ENCODE results near the gene FOXN1. TPM values are rescaled to one million over a fixed set of nuclear protein-coding genes. Genes with fewer than 3 reads are reported as not detected.

The FOXN1 gene
- total RNA-seq, 5 donors from 2014 or later (not counting 1 experiment from before 2014, with no cell fraction given): not detected

DNA sequence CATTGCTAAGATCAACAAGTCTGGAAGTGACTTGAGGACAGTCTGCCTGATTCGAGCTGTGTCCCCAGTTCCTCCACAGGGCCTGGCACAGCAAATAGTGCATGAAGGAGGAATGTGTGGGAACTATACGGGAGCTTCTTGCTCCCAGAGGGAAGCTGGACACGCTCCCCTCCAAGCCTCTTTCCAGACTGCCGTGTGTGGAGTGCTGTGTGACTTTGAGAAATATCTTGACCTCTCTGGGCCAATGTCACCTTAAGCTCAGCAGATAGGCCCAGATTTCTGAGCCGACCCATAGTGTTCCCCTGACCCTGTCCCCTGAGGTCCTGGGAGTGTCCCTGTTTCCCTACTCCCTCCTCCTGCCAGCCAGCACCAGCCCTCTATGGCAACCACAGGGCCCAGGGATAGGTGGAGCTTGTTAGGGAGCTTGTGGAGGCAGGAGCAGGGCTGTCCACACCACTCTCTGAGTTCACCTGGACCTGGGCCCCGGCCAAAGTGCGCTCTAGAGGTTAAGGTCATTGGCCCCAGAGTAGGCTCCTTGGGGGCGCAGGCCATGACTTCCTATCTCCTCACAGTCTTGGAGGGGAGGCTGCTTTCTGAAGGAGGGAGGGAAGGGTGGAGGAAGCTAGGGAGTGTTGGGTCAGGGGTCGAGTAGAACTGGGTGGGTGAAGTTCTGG is 6.3 kb upstream of the FOXN1 start:
- CTCF ChIA-PET: no interaction called here
- Mint-ChIP-seq H3K36me3 (no peaks in the 10 kb centered on the region), H3K4me3 (no peak overlapping the region), H3K27me3 (peaks cover 1% of the 10 kb centered on the region in 2 donors), H3K9me3 (no peaks in the 10 kb centered on the region), H3K27ac (no peak overlapping the region), H3K4me1 (no peaks in the 10 kb centered on the region)
- POLR2A ChIA-PET: no interaction called here
- peaks cover 2 to 13% of the 10 kb centered on the region in 2 experiments for H3K27me3 ChIP-seq (replicated peaks in 1 of 2; ENCODE audit: control insufficient read depth in 2 of 2, extremely low read depth in 1 of 2, insufficient read depth in 2 of 2, low read length in 1 of 2)
- H3K27ac ChIP-seq (ENCODE audit: low read length): no peak overlapping the region
- 93% methylated on average over 7 of the region's 9 CpGs for WGBS (ENCODE audit: insufficient coverage)
- no peak overlapping the region for H3K4me3 ChIP-seq (ENCODE audit: control insufficient read depth in 1 of 2, extremely low read depth in 1 of 2, low read length in 1 of 2)
- no peaks in the 10 kb centered on the region for H3K4me1 ChIP-seq (ENCODE audit: control insufficient read depth in 1 of 2, extremely low read depth in 1 of 2, insufficient read depth in 2 of 2, low read length in 2 of 2)
- H3K9me3 ChIP-seq: no peaks in the 10 kb centered on the region
- no peaks in the 10 kb centered on the region for H3K36me3 ChIP-seq (ENCODE audit: control insufficient read depth in 2 of 2, extremely low read depth in 1 of 2, insufficient read depth in 1 of 2, low read length in 1 of 2)
- DNase-seq (no peak), ATAC-seq (replicated peaks in 1 of 4) (no peak)

DNA sequence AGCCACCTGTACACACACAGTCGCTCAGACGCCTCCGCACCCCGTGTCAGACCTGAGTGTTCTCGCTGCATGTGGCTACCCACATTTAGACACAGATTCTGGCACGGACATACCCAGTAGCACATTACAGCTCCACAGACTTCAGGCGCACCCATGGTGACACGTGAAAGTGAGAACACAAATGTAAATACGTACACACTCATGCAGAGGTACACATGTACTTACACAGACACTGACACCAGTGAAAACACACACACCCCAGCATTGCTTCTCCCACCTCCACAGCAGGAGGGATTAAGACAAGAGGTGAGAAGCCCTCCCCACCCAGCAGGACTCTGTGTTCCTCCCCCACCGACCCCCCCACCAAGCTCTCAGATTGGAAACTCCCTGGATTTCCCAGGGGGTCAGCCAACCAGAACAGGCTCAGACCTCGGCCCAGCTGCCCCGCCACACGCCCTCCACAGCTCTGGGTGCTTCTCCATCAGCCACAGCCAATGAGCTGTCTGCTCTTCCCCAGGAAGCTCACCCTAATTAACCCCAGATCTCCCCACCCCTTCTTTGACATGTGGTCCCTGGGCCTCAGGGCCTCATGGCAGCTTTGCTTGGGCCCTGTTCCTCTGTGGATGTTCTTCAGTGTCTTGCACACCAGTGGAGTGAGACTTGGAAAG is 5.3 kb upstream of the FOXN1 start:
- H3K27ac Mint-ChIP-seq: no peak overlapping the region

DNA sequence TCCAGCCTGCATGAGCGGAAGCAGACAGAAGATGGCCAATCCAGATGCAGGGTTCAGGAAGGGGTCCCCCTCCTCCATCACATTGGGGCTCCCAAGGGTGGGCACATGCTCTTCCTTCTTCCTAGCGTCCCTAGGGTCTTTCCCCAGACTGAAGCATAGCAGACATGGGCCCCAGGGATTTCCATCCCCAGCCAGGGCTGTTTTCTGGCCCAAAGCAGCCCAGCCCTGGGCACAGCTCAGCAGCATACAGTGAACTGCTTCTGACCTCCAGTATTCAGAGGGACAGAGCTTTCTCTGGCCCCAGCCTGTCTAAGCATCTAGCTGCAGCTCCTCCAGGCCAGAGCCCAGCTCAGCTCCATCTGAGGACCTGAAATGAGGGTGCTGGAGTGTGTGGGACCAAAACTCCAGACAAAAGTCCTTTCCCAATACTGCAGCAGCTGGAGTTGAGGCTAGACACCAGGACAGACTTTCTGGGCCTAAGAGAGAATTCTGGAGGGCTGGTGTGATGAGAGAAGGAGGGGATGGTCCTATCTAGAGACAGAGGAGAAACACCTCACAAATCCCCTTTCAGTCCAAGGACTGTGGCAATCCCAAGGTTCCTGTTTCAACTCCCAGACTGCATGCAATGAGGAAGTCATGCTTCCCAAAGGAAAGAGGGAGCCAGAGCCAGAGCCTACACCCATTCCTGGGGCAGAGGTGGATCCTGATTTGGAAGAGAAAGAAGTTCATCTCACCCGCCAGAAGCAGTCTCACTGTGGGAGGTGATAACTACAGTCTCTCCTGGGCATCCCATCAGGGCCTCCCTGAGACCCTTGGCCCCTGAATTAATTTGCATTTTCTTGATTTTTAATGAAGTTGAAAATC is 4.5 kb upstream of the FOXN1 start:
- Histone ChIP-seq H3K4me1 (ENCODE audit: control insufficient read depth in 1 of 2, extremely low read depth in 1 of 2, insufficient read depth in 2 of 2, low read length in 2 of 2) (no peaks in the 10 kb centered on the region), H3K4me3 (ENCODE audit: control insufficient read depth in 1 of 2, extremely low read depth in 1 of 2, low read length in 1 of 2) (no peak overlapping the region), H3K27ac (ENCODE audit: low read length) (no peak overlapping the region), H3K36me3 (ENCODE audit: control insufficient read depth in 2 of 2, extremely low read depth in 1 of 2, insufficient read depth in 1 of 2, low read length in 1 of 2) (no peaks in the 10 kb centered on the region), H3K9me3 (no peaks in the 10 kb centered on the region), H3K27me3 (replicated peaks in 1 of 2; ENCODE audit: control insufficient read depth in 2 of 2, extremely low read depth in 1 of 2, insufficient read depth in 2 of 2, low read length in 1 of 2) (peaks cover 2 to 14% of the 10 kb centered on the region in 2 experiments)
- 57% methylated on average over 3 of the region's 3 CpGs for WGBS (ENCODE audit: insufficient coverage)
- H3K27me3 Mint-ChIP-seq: peaks cover 5 to 11% of the 10 kb centered on the region in 2 donors
- H3K27ac Mint-ChIP-seq: no peak overlapping the region
- POLR2A ChIA-PET: no interaction called here
- CTCF ChIA-PET: interaction anchor here in 1 of 2 donors (0.6 kb wide), 1 partner anchor 108 kb away, joined by 5 read pairs; no protein-coding TSS in a partner anchor
- DNase-seq (no peak), ATAC-seq (replicated peaks in 1 of 4) (no peak)
- H3K4me3 Mint-ChIP-seq: no peak overlapping the region
- H3K4me1 Mint-ChIP-seq: no peaks in the 10 kb centered on the region
- H3K9me3 Mint-ChIP-seq: no peaks in the 10 kb centered on the region
- no peaks in the 10 kb centered on the region for H3K36me3 Mint-ChIP-seq

More for the DNA sequence above, 5.3 kb upstream of the FOXN1 start:
- Histone ChIP-seq H3K36me3 (ENCODE audit: control insufficient read depth in 2 of 2, extremely low read depth in 1 of 2, insufficient read depth in 1 of 2, low read length in 1 of 2) (no peaks in the 10 kb centered on the region), H3K4me1 (ENCODE audit: control insufficient read depth in 1 of 2, extremely low read depth in 1 of 2, insufficient read depth in 2 of 2, low read length in 2 of 2) (no peaks in the 10 kb centered on the region), H3K27ac (ENCODE audit: low read length) (no peak overlapping the region), H3K27me3 (replicated peaks in 1 of 2; ENCODE audit: control insufficient read depth in 2 of 2, extremely low read depth in 1 of 2, insufficient read depth in 2 of 2, low read length in 1 of 2) (peaks cover 2 to 13% of the 10 kb centered on the region in 2 experiments), H3K9me3 (no peaks in the 10 kb centered on the region), H3K4me3 (ENCODE audit: control insufficient read depth in 1 of 2, extremely low read depth in 1 of 2, low read length in 1 of 2) (no peak overlapping the region)
- H3K9me3 Mint-ChIP-seq: no peaks in the 10 kb centered on the region
- no peaks in the 10 kb centered on the region for H3K4me1 Mint-ChIP-seq
- WGBS (ENCODE audit: insufficient coverage): 65% methylated on average over 13 of the region's 13 CpGs
- DNase-seq (no peak), ATAC-seq (replicated peaks in 1 of 4) (no peak)
- ChIA-PET CTCF (interaction anchor here in 1 of 2 donors (0.6 kb wide), 1 partner anchor 41 kb away, joined by 4 read pairs; no protein-coding TSS in a partner anchor), POLR2A (no interaction called here)
- H3K27me3 Mint-ChIP-seq: peaks cover 5 to 9% of the 10 kb centered on the region in 2 donors
- no peaks in the 10 kb centered on the region for H3K36me3 Mint-ChIP-seq
- H3K4me3 Mint-ChIP-seq: no peak overlapping the region

DNA sequence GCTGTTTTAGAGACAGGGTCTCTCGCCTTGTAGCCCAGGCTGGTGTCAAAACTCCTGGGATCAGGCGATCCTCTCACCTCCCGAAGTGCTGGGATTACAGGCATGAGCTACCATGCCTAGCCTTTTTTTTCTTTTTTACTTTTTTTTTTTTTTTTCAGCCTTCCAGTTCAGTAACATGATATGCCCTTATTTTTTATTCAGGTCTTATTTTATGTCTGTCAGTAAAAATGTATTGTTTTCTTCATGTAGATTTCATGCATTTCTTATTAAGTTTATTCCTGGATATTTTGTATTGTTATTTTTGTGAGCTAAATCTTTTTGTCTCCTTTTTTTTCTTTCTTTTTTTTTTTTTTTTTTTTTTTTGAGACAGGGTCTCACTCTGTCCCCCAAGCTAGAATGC is 2.7 kb upstream of the FOXN1 start:
- Histone ChIP-seq H3K27me3 (replicated peaks in 1 of 2; ENCODE audit: control insufficient read depth in 2 of 2, extremely low read depth in 1 of 2, insufficient read depth in 2 of 2, low read length in 1 of 2) (peaks cover 2 to 31% of the 10 kb centered on the region in 2 experiments), H3K27ac (ENCODE audit: low read length) (no peak overlapping the region), H3K4me3 (ENCODE audit: control insufficient read depth in 1 of 2, extremely low read depth in 1 of 2, low read length in 1 of 2) (no peak overlapping the region), H3K9me3 (no peaks in the 10 kb centered on the region), H3K36me3 (ENCODE audit: control insufficient read depth in 2 of 2, extremely low read depth in 1 of 2, insufficient read depth in 1 of 2, low read length in 1 of 2) (no peaks in the 10 kb centered on the region), H3K4me1 (ENCODE audit: control insufficient read depth in 1 of 2, extremely low read depth in 1 of 2, insufficient read depth in 2 of 2, low read length in 2 of 2) (no peaks in the 10 kb centered on the region)
- DNase-seq (no peak), ATAC-seq (replicated peaks in 1 of 4) (no peak)
- Mint-ChIP-seq H3K27ac (no peak overlapping the region), H3K9me3 (no peaks in the 10 kb centered on the region), H3K27me3 (peaks cover 9 to 18% of the 10 kb centered on the region in 2 donors), H3K4me3 (no peak overlapping the region), H3K36me3 (no peaks in the 10 kb centered on the region), H3K4me1 (no peaks in the 10 kb centered on the region)
- ChIA-PET CTCF (interaction anchor here in 1 of 2 donors (0.6 kb wide), 1 partner anchor 132 kb away, joined by 4 read pairs; no protein-coding TSS in a partner anchor), POLR2A (no interaction called here)
- WGBS (ENCODE audit: insufficient coverage): no CpG with 5 or more reads among the region's 3 CpGs

DNA sequence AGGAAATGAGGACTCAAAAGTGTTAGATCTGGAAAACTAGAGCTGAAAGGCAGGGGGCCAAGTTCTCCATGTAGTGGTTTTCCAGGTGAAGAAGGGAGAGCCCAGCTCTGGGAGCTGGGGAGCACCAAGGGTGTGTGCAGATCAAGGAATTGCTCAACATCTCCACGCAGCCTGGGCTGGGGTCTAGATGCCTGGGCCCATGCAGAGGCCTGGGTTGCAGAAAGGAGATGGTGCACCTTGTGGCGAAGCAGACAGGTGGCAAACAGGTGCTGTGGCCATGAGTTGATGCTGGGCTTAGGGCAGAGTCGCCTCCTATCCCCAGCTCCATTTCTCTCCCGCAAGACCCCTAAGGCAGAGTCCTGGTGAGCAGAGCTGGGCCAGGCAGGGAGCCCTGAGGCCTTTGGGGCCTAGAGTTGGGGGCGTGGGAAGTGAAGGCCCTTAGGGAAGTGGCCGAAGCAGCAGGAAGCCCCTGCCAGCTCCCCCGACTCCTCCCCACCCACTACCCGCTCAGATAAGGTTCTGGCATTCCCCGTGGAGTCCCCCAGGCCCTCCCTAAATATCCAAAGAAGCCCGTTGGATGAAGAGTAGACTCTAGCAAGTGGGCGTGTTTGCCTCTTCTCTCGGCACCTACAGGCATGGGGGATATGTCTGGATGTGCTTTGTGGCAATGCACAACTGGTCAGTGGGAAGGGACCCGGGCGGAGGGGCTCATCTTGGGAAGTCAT is 777 bp downstream of the FOXN1 start:
- Histone ChIP-seq H3K36me3 (ENCODE audit: control insufficient read depth in 2 of 2, extremely low read depth in 1 of 2, insufficient read depth in 1 of 2, low read length in 1 of 2) (no peaks in the 10 kb centered on the region), H3K4me1 (ENCODE audit: control insufficient read depth in 1 of 2, extremely low read depth in 1 of 2, insufficient read depth in 2 of 2, low read length in 2 of 2) (no peaks in the 10 kb centered on the region), H3K27me3 (replicated peaks in 1 of 2; ENCODE audit: control insufficient read depth in 2 of 2, extremely low read depth in 1 of 2, insufficient read depth in 2 of 2, low read length in 1 of 2) (peaks cover 2 to 66% of the 10 kb centered on the region in 2 experiments), H3K9me3 (no peaks in the 10 kb centered on the region), H3K4me3 (ENCODE audit: control insufficient read depth in 1 of 2, extremely low read depth in 1 of 2, low read length in 1 of 2) (no peak overlapping the region), H3K27ac (ENCODE audit: low read length) (no peak overlapping the region)
- POLR2A ChIA-PET: no interaction called here
- no peaks in the 10 kb centered on the region for H3K4me1 Mint-ChIP-seq
- H3K27ac Mint-ChIP-seq: no peak overlapping the region
- H3K27me3 Mint-ChIP-seq: peaks cover 27 to 46% of the 10 kb centered on the region in 2 donors
- H3K4me3 Mint-ChIP-seq: no peak overlapping the region
- WGBS (ENCODE audit: insufficient coverage): 93% methylated on average over 3 of the region's 14 CpGs
- no peaks in the 10 kb centered on the region for H3K9me3 Mint-ChIP-seq
- DNase-seq: no peak
- CTCF ChIA-PET: interaction anchor here in 1 of 2 donors (0.5 kb wide), 1 partner anchor 17 kb away, joined by 3 read pairs; no protein-coding TSS in a partner anchor
- ATAC-seq (replicated peaks in 1 of 4): no peak
- no peaks in the 10 kb centered on the region for H3K36me3 Mint-ChIP-seq

Data from T-cell (primary cell).